NT2/D1 (cell line): ENCODE measurements around the gene CHODL.
A peak's percentile ranks its signal among the peaks of the same experiment; 100 is the strongest.

Experiments
- DNase-seq: peaks from one replicate; pipeline ENCODE4 v3.0.0-alpha.2; 2011; ENCODE audit warnings: low read depth, low spot score
- H3K27me3 ChIP-seq: 2 replicates; pipeline ENCODE4 v1.6.0; 2011; ENCODE audit warnings: mild to moderate bottlenecking; ENCODE audit not compliant: insufficient read length, insufficient read depth
- H3K36me3 ChIP-seq: 2 replicates; pipeline ENCODE4 v1.6.1; 2011; ENCODE audit warnings: mild to moderate bottlenecking, low read length, mixed read lengths; ENCODE audit not compliant: insufficient read depth, insufficient read length
- H3K4me1 ChIP-seq: 2 replicates; pipeline ENCODE4 v1.5.1; 2011; ENCODE audit not compliant: insufficient read depth, insufficient read length
- H3K4me3 ChIP-seq: 2 replicates; pipeline ENCODE4 v1.5.1; 2011; ENCODE audit warnings: low read depth; ENCODE audit not compliant: insufficient read length
- H3K9ac ChIP-seq: 2 replicates; pipeline ENCODE4 v1.6.0; 2011; ENCODE audit warnings: low read depth; ENCODE audit not compliant: insufficient read length
- H3K9me3 ChIP-seq: 2 replicates; pipeline ENCODE4 v1.5.1; 2011; ENCODE audit warnings: mild to moderate bottlenecking, low read length; ENCODE audit not compliant: insufficient read depth
- SUZ12 ChIP-seq: IDR thresholded peaks from 2 replicates; pipeline ENCODE4 v1.6.1; 2011; ENCODE audit not compliant: insufficient read length, insufficient read depth; ENCODE audit errors: extremely low read depth
- YY1 ChIP-seq: IDR thresholded peaks from 2 replicates; pipeline ENCODE4 v1.6.1; 2011; ENCODE audit not compliant: insufficient read length, insufficient read depth
- ZNF274 ChIP-seq: IDR thresholded peaks from 2 replicates; pipeline ENCODE4 v1.6.1; 2011; ENCODE audit warnings: mild to moderate bottlenecking, low read depth, low read length

Gene CHODL

GRCh38 chr21:18285379-18285778 lies 40.7 kb downstream of the CHODL start:
- no peak overlapping the region for H3K9ac ChIP-seq
- H3K4me3 ChIP-seq = no peak overlapping the region
- H3K27me3 ChIP-seq = no peaks in the 10 kb centered on the region
- no peaks in the 10 kb centered on the region for H3K36me3 ChIP-seq
- no peaks in the 10 kb centered on the region for H3K9me3 ChIP-seq
- no peak for TF ChIP-seq ZNF274
- TF ChIP-seq YY1 = no peak
- TF ChIP-seq SUZ12 = no peak
- no peaks in the 10 kb centered on the region for H3K4me1 ChIP-seq
- DNase-seq = no peak

GRCh38 chr21:18289876-18290275 lies 45.2 kb downstream of the CHODL start:
- Histone ChIP-seq H3K9ac (no peak overlapping the region), H3K4me1 (no peaks in the 10 kb centered on the region), H3K27me3 (no peaks in the 10 kb centered on the region), H3K36me3 (no peaks in the 10 kb centered on the region), H3K4me3 (no peak overlapping the region), H3K9me3 (no peaks in the 10 kb centered on the region)
- TF ChIP-seq SUZ12 = no peak
- TF ChIP-seq YY1 = no peak
- no peak for TF ChIP-seq ZNF274
- no peak for DNase-seq

- Histone ChIP-seq H3K4me1 (no peaks in the 10 kb centered on the region), H3K9ac (no peak overlapping the region), H3K36me3 (no peaks in the 10 kb centered on the region), H3K4me3 (no peak overlapping the region), H3K9me3 (no peaks in the 10 kb centered on the region), H3K27me3 (no peaks in the 10 kb centered on the region)
- TF ChIP-seq SUZ12 (no peak), ZNF274 (no peak), YY1 (no peak)
- no peak for DNase-seq
Measured at GRCh38 chr21:18294100-18294499, 49.5 kb downstream of the CHODL start.

- peak; percentile 15 for DNase-seq
- no peak overlapping the region for H3K9ac ChIP-seq
- no peak overlapping the region for H3K4me3 ChIP-seq
- H3K4me1 ChIP-seq = no peaks in the 10 kb centered on the region
- no peaks in the 10 kb centered on the region for H3K9me3 ChIP-seq
- no peak for TF ChIP-seq SUZ12
- TF ChIP-seq YY1 = no peak
- no peak for TF ChIP-seq ZNF274
- H3K36me3 ChIP-seq = no peaks in the 10 kb centered on the region
- no peaks in the 10 kb centered on the region for H3K27me3 ChIP-seq
Measured at GRCh38 chr21:18298228-18298627, 53.6 kb downstream of the CHODL start.
